HFF-Myc (cell line): ENCODE results near the gene PCNX3.
"Not testable (repeated sequence)": the region's sequence is repeated elsewhere in the genome, so short reads cannot be mapped to it uniquely, and the experiment has no call there.

ENCODE experiments used
- DNase-seq: peaks from one replicate; pipeline ENCODE4 v3.0.0-alpha.2; 2011; ENCODE audit warnings: low read depth; ENCODE audit errors: extremely low read depth
- H3K4me3 ChIP-seq: replicated peaks from 2 replicates; pipeline ENCODE4 v1.5.1; 2011; ENCODE audit warnings: low read depth, mild to moderate bottlenecking, control low read depth, low read length
- TF ChIP-seq, protein P1 (sequence below): IDR thresholded peaks from 2 replicates; pipeline ENCODE4 v1.5.1; 2012; ENCODE audit warnings: mild to moderate bottlenecking, low read depth, low read length, control low read depth; ENCODE audit errors: missing control alignments

PCNX3 gene

GRCh38 chr11:65655570-65656332, 40.2 kb downstream of the PCNX3 start:
- DNase-seq = no peak
- no peak overlapping the region for H3K4me3 ChIP-seq
- TF ChIP-seq, protein P1, sequence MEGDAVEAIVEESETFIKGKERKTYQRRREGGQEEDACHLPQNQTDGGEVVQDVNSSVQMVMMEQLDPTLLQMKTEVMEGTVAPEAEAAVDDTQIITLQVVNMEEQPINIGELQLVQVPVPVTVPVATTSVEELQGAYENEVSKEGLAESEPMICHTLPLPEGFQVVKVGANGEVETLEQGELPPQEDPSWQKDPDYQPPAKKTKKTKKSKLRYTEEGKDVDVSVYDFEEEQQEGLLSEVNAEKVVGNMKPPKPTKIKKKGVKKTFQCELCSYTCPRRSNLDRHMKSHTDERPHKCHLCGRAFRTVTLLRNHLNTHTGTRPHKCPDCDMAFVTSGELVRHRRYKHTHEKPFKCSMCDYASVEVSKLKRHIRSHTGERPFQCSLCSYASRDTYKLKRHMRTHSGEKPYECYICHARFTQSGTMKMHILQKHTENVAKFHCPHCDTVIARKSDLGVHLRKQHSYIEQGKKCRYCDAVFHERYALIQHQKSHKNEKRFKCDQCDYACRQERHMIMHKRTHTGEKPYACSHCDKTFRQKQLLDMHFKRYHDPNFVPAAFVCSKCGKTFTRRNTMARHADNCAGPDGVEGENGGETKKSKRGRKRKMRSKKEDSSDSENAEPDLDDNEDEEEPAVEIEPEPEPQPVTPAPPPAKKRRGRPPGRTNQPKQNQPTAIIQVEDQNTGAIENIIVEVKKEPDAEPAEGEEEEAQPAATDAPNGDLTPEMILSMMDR = no peak

DNA sequence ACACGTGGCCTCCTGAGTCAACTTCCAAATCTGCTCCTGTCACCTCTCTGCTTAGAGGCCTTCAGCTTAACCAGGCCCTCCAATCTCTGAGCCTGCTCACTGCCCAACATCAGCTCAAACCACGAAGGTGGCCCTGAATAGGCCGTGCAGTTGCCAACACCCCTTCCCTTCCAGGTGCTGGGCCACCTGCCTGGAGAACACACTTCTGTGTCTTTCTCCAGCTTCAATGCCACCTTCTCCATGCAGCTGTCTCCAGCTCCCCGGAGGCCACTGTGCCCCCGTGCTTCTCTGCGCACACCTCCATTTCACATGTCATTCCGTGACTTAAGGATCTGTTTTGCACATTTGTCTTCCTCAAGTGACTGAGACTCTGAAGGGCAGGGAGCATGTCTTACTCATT, 41.9 kb downstream of the PCNX3 start:
- TF ChIP-seq, protein P1 = no peak

DNA sequence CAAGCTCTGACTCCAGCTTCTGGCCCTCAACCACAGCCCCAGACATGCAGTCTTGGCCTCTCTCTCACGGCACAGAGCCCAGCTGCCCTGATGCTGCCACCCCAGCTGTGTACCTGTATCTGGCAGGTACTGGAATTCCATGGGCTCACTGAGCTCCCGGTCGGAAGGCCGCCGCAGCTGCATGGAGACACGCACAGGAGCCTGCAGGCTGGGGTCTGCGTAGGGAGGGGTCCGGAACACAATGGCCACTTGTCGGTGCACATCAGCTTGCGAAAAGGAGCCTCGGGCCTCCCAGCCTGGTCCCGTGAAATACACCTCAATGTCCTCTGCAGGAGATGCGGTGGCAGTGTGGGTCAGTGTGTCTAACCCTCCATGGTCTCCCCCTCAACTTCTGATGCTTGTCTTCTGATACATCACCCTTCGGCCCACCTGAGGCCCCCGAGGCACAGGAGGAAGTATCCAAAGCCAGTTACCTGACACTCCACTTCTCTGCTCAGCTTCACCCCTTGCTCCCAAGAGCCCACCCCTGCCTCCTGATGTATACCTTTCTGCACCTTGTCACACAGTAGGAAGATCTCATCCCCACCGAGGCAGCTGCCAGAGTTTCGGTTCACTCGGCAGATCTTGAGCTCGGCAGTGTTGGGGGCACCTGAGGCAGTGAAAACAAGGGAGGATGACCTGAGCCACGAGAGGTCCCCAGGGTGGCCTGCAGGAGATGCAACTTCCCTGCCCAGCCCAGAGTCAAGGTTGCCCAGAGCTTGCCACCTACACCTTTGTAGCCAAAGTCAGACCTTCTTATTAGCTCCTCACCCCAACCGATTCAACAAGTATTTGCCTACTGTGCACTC, 42.8 kb downstream of the PCNX3 start:
- no peak overlapping the region for H3K4me3 ChIP-seq

More for the DNA sequence above, 41.9 kb downstream of the PCNX3 start:
- no peak overlapping the region for H3K4me3 ChIP-seq
- DNase-seq = no peak

GRCh38 chr11:65660038-65660437, 44.5 kb downstream of the PCNX3 start:
- TF ChIP-seq, protein P1 = no peak
- H3K4me3 ChIP-seq = no peak overlapping the region
- DNase-seq = no peak

More for the DNA sequence above, 42.8 kb downstream of the PCNX3 start:
- TF ChIP-seq, protein P1 = no peak
- no peak for DNase-seq

DNA sequence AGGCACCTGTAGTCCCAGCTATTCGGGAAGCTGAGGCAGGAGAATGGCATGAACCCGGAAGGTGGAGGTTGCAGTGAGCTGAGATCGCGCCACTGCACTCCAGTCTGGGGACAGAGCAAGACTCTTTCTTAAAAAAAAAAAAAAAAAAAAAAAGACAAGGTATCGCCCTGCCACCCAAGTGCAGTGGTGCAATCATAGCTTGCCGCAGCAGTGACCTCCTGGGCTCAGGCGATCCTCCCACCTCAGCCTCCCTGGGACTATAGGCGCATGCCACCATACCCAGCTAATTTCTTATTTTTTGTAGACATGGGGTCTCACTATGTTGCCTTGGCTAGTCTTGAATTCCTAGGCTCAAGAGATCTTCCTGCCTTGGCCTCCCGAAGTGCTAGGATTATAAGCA, 45.3 kb downstream of the PCNX3 start:
- peak overlapping the region; percentile 67 for H3K4me3 ChIP-seq
- not testable (repeated sequence) for DNase-seq

DNA sequence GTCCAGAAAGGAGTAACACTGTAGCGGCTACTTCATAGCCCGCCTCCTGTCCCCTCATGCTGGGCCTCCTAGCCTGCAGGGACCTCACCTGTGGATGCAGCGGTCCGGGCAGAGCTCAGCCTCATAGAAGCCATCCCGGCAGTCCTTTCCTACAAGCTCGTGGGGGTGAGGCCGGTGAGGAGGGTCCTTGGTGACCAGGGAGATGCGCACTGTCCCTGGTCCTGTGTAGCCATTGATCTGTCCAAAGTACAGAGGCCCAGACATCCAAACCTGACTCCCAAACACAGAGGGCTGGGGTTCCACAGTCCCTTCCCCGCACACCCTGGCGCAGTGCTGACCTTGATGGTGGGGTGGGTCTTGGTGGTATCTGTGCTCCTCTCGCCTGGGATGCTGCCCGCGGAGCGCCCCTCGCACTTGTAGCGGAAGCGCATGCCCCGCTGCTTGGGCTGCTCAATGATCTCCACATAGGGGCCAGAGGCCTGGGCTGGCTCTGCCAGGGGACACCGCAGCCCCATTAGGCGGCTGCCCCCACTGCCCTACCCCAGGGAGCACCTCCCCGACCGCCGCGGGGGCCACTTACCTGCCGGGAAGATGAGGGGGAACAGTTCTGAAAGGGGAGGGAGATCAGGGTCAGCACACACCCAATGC, 46.1 kb downstream of the PCNX3 start:
- TF ChIP-seq, protein P1 = no peak
- DNase-seq = no peak
- H3K4me3 ChIP-seq = peak overlapping the region; percentile 67
